ENCODE data around the gene ARHGEF5.
"Not testable (repeated sequence)": the region's sequence is repeated elsewhere in the genome, so short reads cannot be mapped to it uniquely, and the experiment has no call there.

DNA sequence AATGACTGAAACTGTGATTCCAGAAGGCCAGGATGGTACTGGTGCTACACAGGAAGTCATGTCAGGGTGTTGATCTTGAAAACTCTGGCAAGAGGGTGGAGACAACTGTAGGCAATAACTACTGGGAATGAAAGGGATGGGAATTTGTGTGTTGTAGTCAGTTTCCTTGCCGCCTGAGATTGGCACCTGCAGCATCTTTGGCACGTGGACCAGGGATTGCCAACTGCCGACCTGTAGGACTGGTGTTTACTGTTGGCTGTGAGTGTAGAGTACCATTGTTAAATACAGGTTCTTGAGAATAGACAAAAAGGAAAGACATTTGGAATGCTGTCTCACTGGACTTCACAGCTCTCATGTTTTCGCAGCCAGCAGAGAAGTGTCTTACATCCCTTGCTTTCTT is 31.8 kb upstream of the ARHGEF5 start:
- TF ChIP-seq, protein P1, sequence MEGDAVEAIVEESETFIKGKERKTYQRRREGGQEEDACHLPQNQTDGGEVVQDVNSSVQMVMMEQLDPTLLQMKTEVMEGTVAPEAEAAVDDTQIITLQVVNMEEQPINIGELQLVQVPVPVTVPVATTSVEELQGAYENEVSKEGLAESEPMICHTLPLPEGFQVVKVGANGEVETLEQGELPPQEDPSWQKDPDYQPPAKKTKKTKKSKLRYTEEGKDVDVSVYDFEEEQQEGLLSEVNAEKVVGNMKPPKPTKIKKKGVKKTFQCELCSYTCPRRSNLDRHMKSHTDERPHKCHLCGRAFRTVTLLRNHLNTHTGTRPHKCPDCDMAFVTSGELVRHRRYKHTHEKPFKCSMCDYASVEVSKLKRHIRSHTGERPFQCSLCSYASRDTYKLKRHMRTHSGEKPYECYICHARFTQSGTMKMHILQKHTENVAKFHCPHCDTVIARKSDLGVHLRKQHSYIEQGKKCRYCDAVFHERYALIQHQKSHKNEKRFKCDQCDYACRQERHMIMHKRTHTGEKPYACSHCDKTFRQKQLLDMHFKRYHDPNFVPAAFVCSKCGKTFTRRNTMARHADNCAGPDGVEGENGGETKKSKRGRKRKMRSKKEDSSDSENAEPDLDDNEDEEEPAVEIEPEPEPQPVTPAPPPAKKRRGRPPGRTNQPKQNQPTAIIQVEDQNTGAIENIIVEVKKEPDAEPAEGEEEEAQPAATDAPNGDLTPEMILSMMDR (IDR thresholded peaks at IDR 0.05): not testable (repeated sequence)
- TF ChIP-seq EP300 (IDR thresholded peaks at IDR 0.05): not testable (repeated sequence)

All from suprapubic skin (tissue), 3 donors.